GM12874 (cell line): ENCODE results near the gene DAAM1.

Experiments used
- CTCF ChIP-seq: IDR thresholded peaks from 2 replicates; pipeline ENCODE4 v1.5.1; 2011; ENCODE audit warnings: low read depth, mild to moderate bottlenecking, control low read depth, low read length, moderate library complexity; ENCODE audit not compliant: insufficient read depth

Gene DAAM1

GRCh38 chr14:59268011-59268410 is 79.5 kb downstream of the DAAM1 start:
- TF ChIP-seq CTCF, result no peak

- TF ChIP-seq CTCF, result no peak
Observed at GRCh38 chr14:59268858-59269257, 80.4 kb downstream of the DAAM1 start.

GRCh38 chr14:59269466-59269865 is 81.0 kb downstream of the DAAM1 start:
- no peak for TF ChIP-seq CTCF

- TF ChIP-seq CTCF, result no peak
Observed at GRCh38 chr14:59271256-59271655, 82.8 kb downstream of the DAAM1 start.

- no peak for TF ChIP-seq CTCF
Observed at GRCh38 chr14:59271734-59272133, 83.3 kb downstream of the DAAM1 start.

- TF ChIP-seq CTCF, result no peak
Observed at GRCh38 chr14:59272633-59273032, 84.2 kb downstream of the DAAM1 start.

GRCh38 chr14:59273737-59274136 is 85.3 kb downstream of the DAAM1 start:
- no peak for TF ChIP-seq CTCF

- TF ChIP-seq CTCF, result no peak
Observed at GRCh38 chr14:59274991-59275391, 86.5 kb downstream of the DAAM1 start.
